Activated CD8-positive, alpha-beta T cell treated with anti-CD3 and anti-CD28 coated beads for 36 hours (primary cell): ENCODE data around the gene METTL13. TPM values are rescaled to one million over a fixed set of nuclear protein-coding genes. Genes with fewer than 3 reads are reported as not detected.

Experiments
- ATAC-seq: fragments of 200-7000 bp; cut with Tn5 transposase; one replicate; pipeline ENCODE4 v1.10.0; 2021; ENCODE audit warnings: mild to moderate bottlenecking, moderate library complexity
- CTCF ChIA-PET: fragments of 350-600 bp; sonication (Branson Sonifier 250); formaldehyde crosslinking; loops from one replicate; lab custom pipeline; 2021; ENCODE audit warnings: antibody characterized with exemption; lab: Charles Lee
- POLR2A ChIA-PET: fragments of 350-600 bp; sonication (Branson Sonifier 250); formaldehyde crosslinking; loops from one replicate; lab custom pipeline; 2021; ENCODE audit warnings: antibody characterized with exemption; lab: Charles Lee
- DNase-seq: peaks from one replicate; pipeline ENCODE4 v3.0.0-alpha.2; 2020
- H3K27ac Mint-ChIP-seq: one replicate; pipeline ENCODE4 v1.8.0; 2021; ENCODE audit warnings: mild to moderate bottlenecking, mixed read lengths
- H3K27me3 Mint-ChIP-seq: one replicate; pipeline ENCODE4 v1.8.0; 2021; ENCODE audit warnings: mixed read lengths
- H3K36me3 Mint-ChIP-seq: one replicate; pipeline ENCODE4 v1.8.0; 2021; ENCODE audit warnings: low read depth, mixed read lengths
- H3K4me1 Mint-ChIP-seq: one replicate; pipeline ENCODE4 v1.8.0; 2021; ENCODE audit warnings: low read depth, mixed read lengths
- H3K4me3 Mint-ChIP-seq: one replicate; pipeline ENCODE4 v1.8.0; 2021; ENCODE audit warnings: mild to moderate bottlenecking, moderate library complexity, mixed read lengths
- H3K9me3 Mint-ChIP-seq: one replicate; pipeline ENCODE4 v1.8.0; 2021; ENCODE audit warnings: mixed read lengths
- CTCF ChIP-seq: fragments of 200-600 bp; IDR thresholded peaks from one replicate; pipeline ENCODE4 v1.8.0; 2022; ENCODE audit warnings: antibody characterized with exemption, mild to moderate bottlenecking
- intact Hi-C: fragments of 100-400 bp; cut with micrococcal nuclease; formaldehyde crosslinking; loops from one replicate; pipeline ENCODE4 v1.10.0; 2022
- total RNA-seq, 2 experiments: library from RNA; stranded (reverse); gene quantifications; one replicate each; pipeline ENCODE4 v1.2.3, GENCODE V29; 2021

Gene METTL13
- total RNA-seq, 2 experiments from 2014 or later = 44.6 to 46.6 TPM

GRCh38 chr1:171740356-171740863, 41.0 kb upstream of the METTL13 start:
- TF ChIP-seq CTCF = no peak
- Mint-ChIP-seq H3K27me3 (no peaks in the 10 kb centered on the region), H3K4me3 (peak overlapping the region; percentile 97), H3K9me3 (no peaks in the 10 kb centered on the region), H3K36me3 (peaks cover 22% of the 10 kb centered on the region), H3K27ac (peak overlapping the region; percentile 100), H3K4me1 (peaks cover 47% of the 10 kb centered on the region)
- intact Hi-C loops = no loop called here
- POLR2A ChIA-PET = interaction anchor here (0.7 to 3.9 kb wide), 7 partner anchors 8 to 1848 kb away, joined by 3 to 22 read pairs (median 3); partner anchors contain the start of genes DNM3 and METTL13
- no peak for ATAC-seq
- CTCF ChIA-PET = interaction anchor here (0.6 to 3.0 kb wide), 14 partner anchors 8 to 687 kb away, joined by 3 to 13 read pairs (median 4); partner anchors contain the start of genes FMO4, METTL13 and PRRC2C
- no peak for DNase-seq

- peak; percentile 77 for DNase-seq
- peaks cover 16% of the 10 kb centered on the region for H3K36me3 Mint-ChIP-seq
- TF ChIP-seq CTCF = peak; percentile 29
These were observed 40.2 kb upstream of the METTL13 start for GRCh38 chr1:171740987-171741871.

DNA sequence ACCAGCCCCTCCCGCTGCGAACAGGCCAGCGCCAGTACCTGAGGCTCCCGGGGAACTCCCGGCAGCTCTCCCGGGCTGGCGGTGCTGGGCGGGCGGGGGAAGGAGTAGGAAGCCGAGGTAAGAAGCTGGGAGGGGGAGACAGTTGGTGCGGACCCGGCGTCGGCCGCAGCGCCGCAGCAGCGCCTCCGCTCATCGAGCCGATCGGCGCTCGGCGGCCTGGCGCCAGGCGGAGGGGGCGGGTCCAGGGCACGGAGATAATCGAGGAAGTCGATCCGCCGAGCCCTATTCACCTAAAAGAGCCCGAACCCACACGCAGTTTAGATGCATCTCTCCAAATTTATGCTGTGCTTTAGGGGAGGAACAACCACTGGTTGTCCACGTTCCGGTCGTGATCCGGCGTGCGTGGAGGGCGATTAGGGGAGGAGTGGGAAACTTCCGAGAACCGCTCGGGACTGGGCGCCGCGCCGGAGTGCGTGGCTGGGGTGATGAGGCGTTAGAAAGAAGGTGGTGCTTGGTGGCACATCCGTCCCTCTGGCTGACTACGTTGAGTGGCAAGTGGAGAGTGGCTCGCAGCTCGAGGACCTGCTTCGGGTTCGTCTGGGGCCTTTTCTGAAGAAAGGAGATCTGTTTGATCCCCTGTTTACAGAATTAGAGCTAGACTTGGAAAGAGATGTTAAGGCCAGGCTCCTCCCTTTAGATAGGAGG, 39.4 kb upstream of the METTL13 start, which contains the start of gene VAMP4:
VAMP4 (minus strand) TSS at position 194 of the 705 bp plus-strand sequence. CDS start 3,651 bp downstream, outside the sequence.
- H3K27ac Mint-ChIP-seq = peak within 1 kb of the TSS; percentile 100
- no peaks in the 10 kb centered on the region for H3K9me3 Mint-ChIP-seq
- TF ChIP-seq CTCF = no peak
- CTCF ChIA-PET = interaction anchor here (0.7 to 3.0 kb wide), 11 partner anchors 9 to 685 kb away, joined by 3 to 13 read pairs (median 5); partner anchors contain the start of genes DNM3 and PRRC2C
- intact Hi-C loops = loop anchor here (1.0 kb wide), 1 partner anchor 39 kb away; the partner anchor contains the start of gene METTL13
- H3K4me3 Mint-ChIP-seq = peak within 1 kb of the TSS; percentile 97
- H3K27me3 Mint-ChIP-seq = no peaks in the 10 kb centered on the region
- DNase-seq (peak; percentile 90), ATAC-seq (peak; percentile 90)
- POLR2A ChIA-PET = interaction anchor here (1.1 to 3.9 kb wide), 8 partner anchors 34 to 257 kb away, joined by 3 to 22 read pairs (median 4); partner anchors contain the start of genes DNM3, METTL13 and PRRC2C
- peaks cover 8% of the 10 kb centered on the region for H3K36me3 Mint-ChIP-seq
- peaks cover 46% of the 10 kb centered on the region for H3K4me1 Mint-ChIP-seq

More at GRCh38 chr1:171740987-171741871, 40.2 kb upstream of the METTL13 start:
- ATAC-seq = peak; percentile 40
- intact Hi-C loops = no loop called here
- H3K4me3 Mint-ChIP-seq = peak overlapping the region; percentile 97
- peak overlapping the region; percentile 100 for H3K27ac Mint-ChIP-seq
- no peaks in the 10 kb centered on the region for H3K27me3 Mint-ChIP-seq
- ChIA-PET CTCF (interaction anchor here (0.6 to 3.0 kb wide), 15 partner anchors 8 to 686 kb away, joined by 3 to 13 read pairs (median 5); partner anchors contain the start of genes FMO4, METTL13 and PRRC2C), POLR2A (interaction anchor here (0.9 to 3.9 kb wide), 9 partner anchors 8 to 1849 kb away, joined by 3 to 22 read pairs (median 3); partner anchors contain the start of genes DNM3, METTL13 and PRRC2C)
- H3K9me3 Mint-ChIP-seq = no peaks in the 10 kb centered on the region
- H3K4me1 Mint-ChIP-seq = peaks cover 46% of the 10 kb centered on the region

GRCh38 chr1:171742577-171742922, 38.9 kb upstream of the METTL13 start:
- POLR2A ChIA-PET = interaction anchor here (0.6 to 3.9 kb wide), 5 partner anchors 34 to 424 kb away, joined by 3 to 22 read pairs (median 4); partner anchors contain the start of gene METTL13
- H3K27me3 Mint-ChIP-seq = no peaks in the 10 kb centered on the region
- CTCF ChIA-PET = interaction anchor here (0.7 to 3.0 kb wide), 9 partner anchors 17 to 257 kb away, joined by 3 to 13 read pairs (median 5); partner anchors contain the start of genes DNM3 and PRRC2C
- no peak for TF ChIP-seq CTCF
- peak; percentile 20 for DNase-seq
- intact Hi-C loops = loop anchor here (1.0 kb wide), 1 partner anchor 39 kb away; the partner anchor contains the start of gene METTL13
- H3K27ac Mint-ChIP-seq = peak overlapping the region; percentile 100
- ATAC-seq = no peak
- peak overlapping the region; percentile 97 for H3K4me3 Mint-ChIP-seq
- H3K4me1 Mint-ChIP-seq = peaks cover 46% of the 10 kb centered on the region
- H3K36me3 Mint-ChIP-seq = peaks cover 7% of the 10 kb centered on the region
- H3K9me3 Mint-ChIP-seq = no peaks in the 10 kb centered on the region
